CD4-positive, alpha-beta T cell treated with Interleukin-2 at 100 ng/mL for 4 hours (primary cell): ENCODE results near the gene UNC45A.
"Not testable (repeated sequence)": the region's sequence is repeated elsewhere in the genome, so short reads cannot be mapped to it uniquely, and the experiment has no call there.

Experiments used
- DNase-seq: peaks from one replicate; pipeline ENCODE4 v3.0.0-alpha.2; 2020; ENCODE audit warnings: low spot score

UNC45A gene, protein sequence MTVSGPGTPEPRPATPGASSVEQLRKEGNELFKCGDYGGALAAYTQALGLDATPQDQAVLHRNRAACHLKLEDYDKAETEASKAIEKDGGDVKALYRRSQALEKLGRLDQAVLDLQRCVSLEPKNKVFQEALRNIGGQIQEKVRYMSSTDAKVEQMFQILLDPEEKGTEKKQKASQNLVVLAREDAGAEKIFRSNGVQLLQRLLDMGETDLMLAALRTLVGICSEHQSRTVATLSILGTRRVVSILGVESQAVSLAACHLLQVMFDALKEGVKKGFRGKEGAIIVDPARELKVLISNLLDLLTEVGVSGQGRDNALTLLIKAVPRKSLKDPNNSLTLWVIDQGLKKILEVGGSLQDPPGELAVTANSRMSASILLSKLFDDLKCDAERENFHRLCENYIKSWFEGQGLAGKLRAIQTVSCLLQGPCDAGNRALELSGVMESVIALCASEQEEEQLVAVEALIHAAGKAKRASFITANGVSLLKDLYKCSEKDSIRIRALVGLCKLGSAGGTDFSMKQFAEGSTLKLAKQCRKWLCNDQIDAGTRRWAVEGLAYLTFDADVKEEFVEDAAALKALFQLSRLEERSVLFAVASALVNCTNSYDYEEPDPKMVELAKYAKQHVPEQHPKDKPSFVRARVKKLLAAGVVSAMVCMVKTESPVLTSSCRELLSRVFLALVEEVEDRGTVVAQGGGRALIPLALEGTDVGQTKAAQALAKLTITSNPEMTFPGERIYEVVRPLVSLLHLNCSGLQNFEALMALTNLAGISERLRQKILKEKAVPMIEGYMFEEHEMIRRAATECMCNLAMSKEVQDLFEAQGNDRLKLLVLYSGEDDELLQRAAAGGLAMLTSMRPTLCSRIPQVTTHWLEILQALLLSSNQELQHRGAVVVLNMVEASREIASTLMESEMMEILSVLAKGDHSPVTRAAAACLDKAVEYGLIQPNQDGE

DNA sequence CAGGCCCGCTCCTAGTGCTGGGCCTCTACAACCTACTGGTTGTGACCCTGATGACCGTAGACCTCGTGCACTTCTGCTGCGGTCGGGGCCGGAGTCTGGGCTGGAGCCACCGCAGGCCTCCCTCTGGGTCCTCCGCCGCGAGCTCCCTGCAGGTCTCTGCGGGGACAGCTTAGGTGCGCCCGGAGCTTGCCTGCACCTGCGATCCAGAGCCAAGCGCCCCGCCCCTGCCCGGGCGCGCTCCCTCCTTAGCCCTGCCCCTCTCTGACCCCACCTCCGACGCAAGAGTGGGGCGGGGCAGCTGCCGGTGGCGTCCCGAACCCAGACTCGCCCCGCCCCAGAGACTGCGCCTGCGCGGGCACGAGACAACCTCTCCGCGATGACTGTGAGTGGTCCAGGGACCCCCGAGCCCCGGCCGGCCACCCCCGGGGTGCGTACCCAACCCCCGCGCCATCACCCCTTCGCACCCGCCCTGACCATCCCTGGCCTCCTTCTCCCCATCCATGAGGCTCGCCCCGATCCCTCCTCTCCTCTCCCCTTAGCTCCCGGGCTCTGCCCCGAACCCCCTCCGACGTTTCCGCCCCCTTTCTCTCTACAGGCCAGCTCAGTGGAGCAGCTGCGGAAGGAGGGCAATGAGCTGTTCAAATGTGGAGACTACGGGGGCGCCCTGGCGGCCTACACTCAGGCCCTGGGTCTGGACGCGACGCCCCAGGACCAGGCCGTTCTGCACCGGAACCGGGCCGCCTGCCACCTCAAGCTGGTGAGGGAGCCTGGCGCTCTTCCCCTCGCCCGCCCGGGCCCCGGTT, at the start of gene UNC45A:
UNC45A (plus strand) TSS at position 337 of the 803 bp plus-strand sequence; CDS start at position 377, 40 bp downstream.
- DNase-seq, result peak; percentile 95

DNA sequence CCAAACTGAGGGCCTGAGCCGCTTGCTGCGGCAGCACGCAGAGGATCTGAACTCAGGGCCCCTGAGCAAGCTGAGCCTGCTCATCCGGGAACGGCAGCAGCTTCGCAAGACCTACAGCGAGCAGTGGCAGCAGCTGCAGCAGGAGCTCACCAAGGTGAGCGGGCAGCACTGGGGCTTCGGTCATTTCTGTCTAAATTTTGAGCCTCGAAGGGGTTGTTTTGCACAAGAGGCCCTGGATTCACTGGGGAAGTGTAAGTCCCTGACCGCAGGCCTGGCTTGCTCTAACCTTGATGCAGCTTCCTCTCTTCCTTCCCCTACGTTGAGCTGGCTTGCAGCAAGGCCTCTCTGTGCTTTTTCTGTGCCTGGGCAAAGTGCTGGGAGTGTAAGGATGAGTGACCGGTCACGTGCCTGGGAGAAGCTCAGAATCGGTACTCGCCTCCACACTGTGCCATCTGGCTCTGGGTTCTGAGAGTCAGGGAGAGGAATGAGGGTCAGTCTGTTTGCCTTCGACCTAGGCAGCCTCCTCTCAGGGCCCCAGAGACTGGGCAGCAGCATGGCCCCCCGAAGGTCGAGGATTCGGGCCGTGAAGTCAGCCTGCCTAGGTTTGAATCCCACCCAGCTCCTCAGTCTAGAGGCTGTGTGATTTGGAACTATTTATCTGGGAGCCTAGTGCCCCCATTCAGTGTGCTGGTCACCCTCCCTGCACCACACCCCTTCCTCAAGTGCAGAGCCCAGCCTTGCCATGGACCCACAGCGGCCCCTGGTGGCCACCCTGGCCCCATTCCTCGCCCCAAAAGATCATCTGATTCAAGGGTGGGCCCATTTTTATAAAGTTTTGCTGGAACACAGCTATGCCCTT, 49.4 kb upstream of the UNC45A start:
- peak; percentile 78 for DNase-seq

DNA sequence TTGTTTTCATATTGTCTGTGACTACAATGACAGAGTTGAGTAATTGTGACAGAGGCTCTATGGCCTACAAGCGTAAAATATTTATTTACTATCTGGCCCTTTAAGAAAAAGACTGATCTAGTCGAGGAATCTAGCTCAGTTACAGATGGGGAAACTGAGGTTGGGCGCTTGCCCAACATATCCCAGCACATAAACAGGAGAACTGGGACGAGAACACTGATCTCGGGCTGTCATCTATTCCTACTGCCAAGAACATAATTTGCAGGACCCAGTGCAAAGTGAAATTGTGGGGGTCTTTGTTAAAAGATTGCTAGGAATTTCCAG, 48.8 kb upstream of the UNC45A start:
- no peak for DNase-seq

DNA sequence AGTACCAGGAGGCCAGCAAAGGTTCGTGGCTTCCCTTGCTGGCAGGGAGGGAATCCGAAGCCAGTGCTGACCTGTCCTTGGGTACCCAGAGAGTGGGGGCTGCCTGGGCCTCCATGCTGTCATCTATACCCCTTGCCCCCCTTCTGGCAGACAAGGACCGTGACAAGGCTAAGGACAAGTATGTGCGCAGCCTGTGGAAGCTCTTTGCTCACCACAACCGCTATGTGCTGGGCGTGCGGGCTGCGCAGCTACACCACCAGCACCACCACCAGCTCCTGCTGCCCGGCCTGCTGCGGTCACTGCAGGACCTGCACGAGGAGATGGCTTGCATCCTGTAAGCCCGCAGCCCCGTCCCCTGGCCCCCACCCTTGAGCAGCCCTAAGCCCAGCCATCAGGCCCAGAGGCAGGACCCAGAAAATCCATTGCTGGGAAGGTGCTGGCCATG, 48.0 kb upstream of the UNC45A start:
- no peak for DNase-seq

DNA sequence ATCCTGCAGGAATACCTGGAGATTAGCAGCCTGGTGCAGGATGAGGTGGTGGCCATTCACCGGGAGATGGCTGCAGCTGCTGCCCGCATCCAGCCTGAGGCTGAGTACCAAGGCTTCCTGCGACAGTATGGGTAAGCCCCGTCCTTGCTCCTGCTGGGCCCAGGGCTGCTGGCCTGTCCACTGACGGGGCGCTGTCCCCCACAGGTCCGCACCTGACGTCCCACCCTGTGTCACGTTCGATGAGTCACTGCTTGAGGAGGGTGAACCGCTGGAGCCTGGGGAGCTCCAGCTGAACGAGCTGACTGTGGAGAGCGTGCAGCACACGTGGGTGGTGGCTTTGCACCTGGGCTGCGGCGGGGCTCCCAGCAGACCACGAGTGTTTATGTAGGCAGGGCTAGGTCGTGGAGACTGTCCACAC, 45.8 kb upstream of the UNC45A start:
- DNase-seq, result no peak

DNA sequence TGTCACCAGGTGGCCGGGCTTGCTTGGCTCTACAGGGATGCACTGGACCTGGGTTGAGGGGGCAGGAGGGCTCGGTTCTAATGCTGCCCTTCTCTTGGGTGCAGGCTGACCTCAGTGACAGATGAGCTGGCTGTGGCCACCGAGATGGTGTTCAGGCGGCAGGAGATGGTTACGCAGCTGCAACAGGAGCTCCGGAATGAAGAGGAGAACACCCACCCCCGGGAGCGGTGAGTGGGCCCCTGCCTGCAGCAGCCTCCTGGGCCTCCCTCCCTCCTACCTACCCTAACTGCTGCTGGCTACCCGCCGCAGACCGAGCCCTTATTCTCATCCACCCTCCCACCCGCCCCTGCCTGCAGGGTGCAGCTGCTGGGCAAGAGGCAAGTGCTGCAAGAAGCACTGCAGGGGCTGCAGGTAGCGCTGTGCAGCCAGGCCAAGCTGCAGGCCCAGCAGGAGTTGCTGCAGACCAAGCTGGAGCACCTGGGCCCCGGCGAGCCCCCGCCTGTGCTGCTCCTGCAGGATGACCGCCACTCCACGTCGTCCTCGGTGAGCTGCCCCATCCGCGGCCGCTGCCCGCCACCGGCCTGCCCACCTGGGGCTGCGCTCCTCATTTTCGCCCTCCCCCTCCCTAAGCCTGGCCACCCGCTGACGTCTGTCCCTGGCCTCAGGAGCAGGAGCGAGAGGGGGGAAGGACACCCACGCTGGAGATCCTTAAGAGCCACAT, 45.2 kb upstream of the UNC45A start:
- DNase-seq, result no peak

DNA sequence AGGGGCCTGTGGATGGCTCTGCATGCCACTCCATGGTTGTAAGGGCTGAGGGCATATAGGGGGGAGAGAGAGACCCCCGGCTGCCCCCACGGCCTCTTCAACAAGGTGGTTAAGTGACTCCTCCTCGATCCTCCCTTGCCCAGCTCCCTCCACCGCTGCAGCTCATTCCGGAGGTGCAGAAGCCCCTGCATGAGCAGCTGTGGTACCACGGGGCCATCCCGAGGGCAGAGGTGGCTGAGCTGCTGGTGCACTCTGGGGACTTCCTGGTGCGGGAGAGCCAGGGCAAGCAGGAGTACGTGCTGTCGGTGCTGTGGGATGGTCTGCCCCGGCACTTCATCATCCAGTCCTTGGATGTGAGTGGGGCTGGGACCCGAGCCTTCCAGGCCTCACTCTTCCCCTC, 44.2 kb upstream of the UNC45A start:
- no peak for DNase-seq

DNA sequence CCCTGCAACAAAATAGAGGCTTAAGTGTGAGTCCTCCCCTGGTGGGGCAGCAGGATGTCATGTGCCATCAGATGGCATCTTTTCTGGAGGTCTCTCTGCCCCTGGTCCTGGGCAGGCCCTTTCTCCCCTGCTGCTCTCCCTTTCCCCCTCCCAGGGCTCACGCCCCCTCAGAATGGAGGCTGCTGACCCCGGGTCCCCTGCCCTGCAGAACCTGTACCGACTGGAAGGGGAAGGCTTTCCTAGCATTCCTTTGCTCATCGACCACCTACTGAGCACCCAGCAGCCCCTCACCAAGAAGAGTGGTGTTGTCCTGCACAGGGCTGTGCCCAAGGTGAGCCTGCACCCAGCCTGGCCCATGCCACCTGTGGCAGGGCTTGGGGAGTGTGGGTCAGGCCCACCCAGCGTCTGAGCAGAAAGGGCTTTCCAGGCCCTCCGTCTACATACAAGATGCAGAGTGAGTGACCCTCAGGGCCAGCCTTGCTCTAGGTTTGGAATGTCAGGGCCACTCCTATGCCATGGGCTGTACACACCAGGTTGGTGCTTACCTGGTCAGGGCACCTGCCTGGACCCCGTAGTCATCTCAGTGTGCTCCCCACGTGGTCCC, 43.6 kb upstream of the UNC45A start:
- DNase-seq, result no peak

DNA sequence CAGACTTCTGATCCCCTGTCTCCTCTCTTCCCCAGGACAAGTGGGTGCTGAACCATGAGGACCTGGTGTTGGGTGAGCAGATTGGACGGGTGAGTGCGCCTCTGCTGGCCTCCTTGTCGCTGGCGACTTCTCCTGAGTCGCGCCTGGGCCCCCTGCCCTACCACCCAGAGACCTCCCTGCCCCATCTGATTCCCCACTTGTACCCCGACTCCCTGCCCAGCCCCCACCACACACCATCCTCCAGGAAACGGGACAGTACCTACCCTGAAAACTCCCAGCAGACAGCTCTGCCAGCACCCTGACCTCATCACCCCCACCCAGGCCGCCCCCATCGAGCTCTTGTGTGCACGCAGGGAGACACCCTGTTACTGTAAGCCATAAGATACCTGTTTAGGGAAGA, 43.1 kb upstream of the UNC45A start:
- no peak for DNase-seq

DNA sequence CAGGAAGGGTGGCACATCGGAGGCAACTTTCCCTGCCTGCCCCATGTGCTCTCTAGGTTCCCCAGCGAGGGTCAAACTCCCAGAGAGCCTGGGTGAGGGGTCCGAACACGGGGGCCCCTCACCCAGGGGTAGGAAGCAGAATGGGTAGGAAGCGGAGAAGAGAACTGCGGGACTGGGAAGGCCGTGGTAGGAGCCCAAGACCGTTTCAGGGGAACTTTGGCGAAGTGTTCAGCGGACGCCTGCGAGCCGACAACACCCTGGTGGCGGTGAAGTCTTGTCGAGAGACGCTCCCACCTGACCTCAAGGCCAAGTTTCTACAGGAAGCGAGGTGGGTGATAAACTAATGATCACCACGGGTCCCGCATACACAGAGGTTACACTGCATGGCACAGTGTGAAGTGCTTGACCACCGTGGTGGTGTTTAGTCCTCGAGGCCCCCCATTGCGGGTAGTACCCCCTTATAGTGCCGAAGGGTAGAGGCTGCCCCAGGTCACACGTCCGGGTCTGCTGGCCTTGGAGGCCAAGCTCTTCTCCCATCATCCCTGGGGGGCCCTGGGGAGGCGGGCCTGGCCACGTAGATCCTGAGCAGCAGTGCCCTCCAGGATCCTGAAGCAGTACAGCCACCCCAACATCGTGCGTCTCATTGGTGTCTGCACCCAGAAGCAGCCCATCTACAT, 42.4 kb upstream of the UNC45A start:
- DNase-seq, result no peak

DNA sequence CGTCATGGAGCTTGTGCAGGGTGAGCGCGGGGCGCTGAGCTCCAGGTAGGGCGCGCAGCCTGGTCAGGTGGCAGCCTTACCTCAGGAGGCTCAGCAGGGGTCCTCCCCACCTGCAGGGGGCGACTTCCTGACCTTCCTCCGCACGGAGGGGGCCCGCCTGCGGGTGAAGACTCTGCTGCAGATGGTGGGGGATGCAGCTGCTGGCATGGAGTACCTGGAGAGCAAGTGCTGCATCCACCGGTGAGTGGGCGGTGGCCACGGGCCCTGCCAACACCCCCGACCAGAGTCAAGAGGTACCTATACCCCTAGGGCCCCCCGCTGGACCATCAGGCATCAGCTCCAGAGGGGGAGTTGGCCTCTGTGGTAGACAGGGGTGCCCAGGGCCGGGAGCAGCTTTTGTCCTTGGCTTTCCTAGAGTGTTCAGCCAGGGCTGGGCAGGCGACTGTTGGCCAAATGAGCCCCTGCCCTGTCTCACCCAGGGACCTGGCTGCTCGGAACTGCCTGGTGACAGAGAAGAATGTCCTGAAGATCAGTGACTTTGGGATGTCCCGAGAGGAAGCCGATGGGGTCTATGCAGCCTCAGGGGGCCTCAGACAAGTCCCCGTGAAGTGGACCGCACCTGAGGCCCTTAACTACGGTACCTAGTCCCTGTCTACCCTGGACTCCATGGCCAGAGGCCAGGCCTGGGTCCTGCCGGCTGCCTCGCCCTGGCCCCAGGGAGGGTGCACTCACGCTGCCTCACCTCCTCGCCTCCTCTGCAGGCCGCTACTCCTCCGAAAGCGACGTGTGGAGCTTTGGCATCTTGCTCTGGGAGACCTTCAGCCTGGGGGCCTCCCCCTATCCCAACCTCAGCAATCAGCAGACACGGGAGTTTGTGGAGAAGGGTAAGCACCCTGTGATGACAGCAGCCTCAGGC, 41.7 kb upstream of the UNC45A start:
- DNase-seq, result no peak

DNA sequence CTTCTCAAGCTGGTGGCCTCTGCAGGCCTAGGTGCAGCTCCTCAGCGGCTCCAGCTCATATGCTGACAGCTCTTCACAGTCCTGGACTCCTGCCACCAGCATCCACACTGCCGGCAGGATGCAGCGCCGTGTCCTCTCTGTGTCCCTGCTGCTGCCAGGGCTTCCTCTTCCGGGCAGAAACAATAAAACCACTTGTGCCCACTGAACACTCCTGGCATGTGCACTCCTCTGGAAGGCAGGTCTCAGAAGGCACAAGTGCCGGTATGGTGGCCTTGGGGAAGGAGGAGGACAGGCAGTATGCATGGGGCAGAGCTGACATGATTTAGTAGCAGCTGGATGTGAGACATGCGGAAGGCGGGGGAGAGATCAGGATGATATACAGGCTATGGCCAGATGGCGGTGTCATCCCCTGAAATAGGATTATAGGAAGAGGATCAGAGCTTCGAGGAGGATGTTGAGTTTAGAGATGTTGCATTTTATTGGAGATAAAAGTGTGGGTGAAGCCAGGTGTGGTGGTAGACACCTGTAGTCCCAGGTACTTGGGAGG, 39.4 kb upstream of the UNC45A start:
- DNase-seq, result no peak

DNA sequence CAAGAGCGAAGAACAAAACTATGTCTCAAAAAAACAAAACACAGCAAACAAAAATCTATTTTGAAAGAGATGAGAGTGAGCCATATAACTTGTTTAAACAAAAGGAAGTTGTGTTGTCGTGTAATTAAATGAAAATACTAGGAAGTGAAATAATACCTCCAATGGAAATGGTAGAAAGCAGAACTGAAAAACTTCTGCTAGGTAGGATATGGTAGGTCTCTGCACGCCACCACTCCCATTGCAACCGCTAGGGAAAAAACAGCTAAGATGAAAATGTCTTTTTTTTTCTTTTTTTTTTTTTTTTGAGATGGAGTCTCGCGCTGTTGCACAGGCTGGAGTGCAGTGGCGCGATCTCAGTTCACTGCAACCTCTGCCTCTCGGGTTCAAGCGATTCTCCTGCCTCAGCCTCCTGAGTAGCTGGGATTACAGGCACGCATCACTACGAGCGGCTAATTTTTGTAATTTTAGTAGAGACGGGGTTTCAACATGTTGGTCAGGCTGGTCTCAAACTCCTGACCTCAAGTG, 37.9 kb upstream of the UNC45A start:
- DNase-seq, result not testable (repeated sequence)

DNA sequence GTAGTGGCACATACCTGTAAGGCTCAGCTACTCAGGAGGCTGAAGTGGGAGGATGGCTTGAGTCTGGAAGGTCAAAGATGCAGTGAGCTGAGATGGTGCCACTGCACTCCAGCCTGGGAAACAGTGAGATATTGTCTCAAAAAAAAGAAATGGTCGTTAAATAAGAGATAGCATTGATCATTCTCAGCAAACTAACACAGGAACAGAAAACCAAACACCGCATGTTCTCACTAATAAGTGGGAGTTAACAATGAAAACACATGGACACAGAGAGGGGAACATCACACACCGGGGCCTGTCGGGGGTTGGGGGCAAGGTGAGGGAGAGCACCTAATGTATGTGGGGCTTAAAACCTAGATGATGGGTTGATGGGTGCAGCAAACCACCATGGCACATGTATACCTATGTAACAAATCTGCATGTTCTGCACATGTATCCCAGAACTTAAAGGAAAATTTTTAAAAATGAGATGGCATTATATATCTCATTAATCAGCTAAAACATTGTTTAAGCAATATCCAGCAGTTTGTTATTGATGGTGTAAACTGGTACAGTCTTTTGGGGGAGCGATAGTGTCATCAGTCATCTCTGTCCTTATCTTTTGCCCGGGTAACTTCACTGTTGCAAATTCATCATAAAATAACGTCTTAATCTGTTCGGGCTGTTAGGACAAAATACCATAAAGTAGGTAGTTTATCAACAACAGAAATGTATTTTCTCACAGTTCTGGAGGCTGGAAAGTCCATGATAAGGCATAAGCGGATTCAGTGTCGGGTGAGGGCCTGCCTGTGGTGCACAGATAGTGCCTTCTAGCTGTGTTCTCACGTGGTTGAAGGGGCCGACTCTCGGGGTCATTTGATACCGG, 33.7 kb upstream of the UNC45A start:
- DNase-seq, result no peak

DNA sequence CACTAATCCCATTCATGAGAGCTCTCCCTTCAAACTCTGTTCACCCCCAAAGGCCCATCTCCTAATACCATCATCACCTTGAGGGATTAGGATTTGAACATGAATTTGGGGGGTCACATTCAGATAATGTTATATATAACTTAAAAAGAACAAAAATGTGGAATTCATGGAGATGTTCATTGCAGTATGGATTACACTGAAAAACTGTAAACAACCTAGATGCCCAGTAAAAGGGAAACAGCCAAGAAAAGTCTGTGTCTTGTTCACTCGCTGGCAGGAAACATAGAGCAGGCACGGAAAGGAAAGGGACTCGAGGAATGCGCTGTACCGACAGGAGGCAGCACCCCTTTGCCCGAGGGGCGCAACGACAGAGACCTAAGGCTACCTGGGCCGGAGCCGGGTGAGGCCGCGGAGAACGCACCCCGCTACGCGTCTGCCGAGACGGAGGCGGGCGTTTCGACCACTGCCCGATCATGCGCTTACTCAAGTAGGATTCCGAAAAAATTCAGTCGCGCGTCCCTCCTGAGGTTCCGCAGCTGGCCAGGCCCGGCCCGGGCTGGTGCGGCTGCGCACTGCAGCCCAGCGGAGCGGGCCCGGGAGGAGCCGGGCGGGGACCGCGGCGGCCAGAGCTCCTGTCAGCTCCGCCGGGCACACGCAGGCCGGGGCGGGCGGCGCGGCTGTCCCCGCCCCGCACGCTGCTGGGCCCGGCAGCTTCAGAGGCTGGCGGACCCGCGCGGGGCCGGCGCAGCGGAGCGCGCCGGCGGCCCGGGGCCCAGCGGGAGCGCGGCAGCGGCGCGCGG, 32.8 kb upstream of the UNC45A start:
- peak; percentile 74 for DNase-seq
